WERI-Rb-1 (cell line): ENCODE results near the gene LARGE1.
"Not testable (repeated sequence)": the region's sequence is repeated elsewhere in the genome, so short reads cannot be mapped to it uniquely, and the experiment has no call there.

ENCODE experiments used
- DNase-seq: peaks from one replicate; pipeline ENCODE4 v3.0.0-alpha.2; 2020
- H3K27ac ChIP-seq: fragments of 250-450 bp; sonication (Bioruptor Pico); 2 replicates; pipeline ENCODE4 v1.5.1; 2020; ENCODE audit warnings: mild to moderate bottlenecking, moderate library complexity
- H3K27me3 ChIP-seq: fragments of 250-450 bp; sonication (Bioruptor Pico); 2 replicates; pipeline ENCODE4 v1.5.1; 2021; ENCODE audit warnings: mild to moderate bottlenecking, low read depth, moderate library complexity; ENCODE audit not compliant: insufficient read depth, severe bottlenecking
- H3K36me3 ChIP-seq: fragments of 250-450 bp; sonication (Bioruptor Pico); 2 replicates; pipeline ENCODE4 v1.5.1; 2020; ENCODE audit warnings: mild to moderate bottlenecking, moderate library complexity
- H3K4me3 ChIP-seq: 2 replicates; pipeline ENCODE4 v1.5.1; 2011; ENCODE audit warnings: low read depth, mild to moderate bottlenecking, control low read depth, low read length
- H3K9me3 ChIP-seq: fragments of 250-450 bp; sonication (Bioruptor Pico); 2 replicates; pipeline ENCODE4 v1.5.1; 2021; ENCODE audit warnings: mild to moderate bottlenecking, moderate library complexity; ENCODE audit not compliant: severe bottlenecking
- CTCF ChIP-seq: IDR thresholded peaks from 2 replicates; pipeline ENCODE4 v1.5.1; 2011; ENCODE audit warnings: low read depth, mild to moderate bottlenecking, control low read depth, inconsistent platforms, low read length

Gene LARGE1

GRCh38 chr22:33467620-33468095, 452.6 kb downstream of the LARGE1 start:
- H3K27ac ChIP-seq: no peak overlapping the region
- no peak overlapping the region for H3K4me3 ChIP-seq
- H3K36me3 ChIP-seq: no peaks in the 10 kb centered on the region
- H3K9me3 ChIP-seq: no peaks in the 10 kb centered on the region
- H3K27me3 ChIP-seq: no peaks in the 10 kb centered on the region
- no peak for TF ChIP-seq CTCF
- no peak for DNase-seq

GRCh38 chr22:33467080-33467479, 453.2 kb downstream of the LARGE1 start:
- TF ChIP-seq CTCF: no peak
- no peak for DNase-seq
- Histone ChIP-seq H3K27me3 (no peaks in the 10 kb centered on the region), H3K36me3 (no peaks in the 10 kb centered on the region), H3K27ac (no peak overlapping the region), H3K9me3 (no peaks in the 10 kb centered on the region), H3K4me3 (no peak overlapping the region)

GRCh38 chr22:33465554-33465953, 454.7 kb downstream of the LARGE1 start:
- no peaks in the 10 kb centered on the region for H3K9me3 ChIP-seq
- no peak for TF ChIP-seq CTCF
- no peak for DNase-seq
- no peaks in the 10 kb centered on the region for H3K27me3 ChIP-seq
- H3K27ac ChIP-seq: no peak overlapping the region
- H3K4me3 ChIP-seq: no peak overlapping the region
- H3K36me3 ChIP-seq: no peaks in the 10 kb centered on the region

- Histone ChIP-seq H3K9me3 (no peaks in the 10 kb centered on the region), H3K4me3 (no peak overlapping the region), H3K36me3 (no peaks in the 10 kb centered on the region), H3K27me3 (no peaks in the 10 kb centered on the region), H3K27ac (no peak overlapping the region)
- no peak for DNase-seq
- no peak for TF ChIP-seq CTCF
Observed at GRCh38 chr22:33464698-33465097, 455.6 kb downstream of the LARGE1 start.

GRCh38 chr22:33461698-33462434, 458.4 kb downstream of the LARGE1 start:
- no peaks in the 10 kb centered on the region for H3K9me3 ChIP-seq
- H3K4me3 ChIP-seq: no peak overlapping the region
- TF ChIP-seq CTCF: no peak
- no peak for DNase-seq
- no peaks in the 10 kb centered on the region for H3K36me3 ChIP-seq
- no peak overlapping the region for H3K27ac ChIP-seq
- H3K27me3 ChIP-seq: no peaks in the 10 kb centered on the region

- not testable (repeated sequence) for H3K4me3 ChIP-seq, H3K9me3 ChIP-seq, DNase-seq, H3K27me3 ChIP-seq, H3K36me3 ChIP-seq, H3K27ac ChIP-seq
Observed at GRCh38 chr22:33461245-33461644, 459.0 kb downstream of the LARGE1 start.
